HG03354 (cell line): ENCODE data around the gene ZNF337.
"Not testable (repeated sequence)": the region's sequence is repeated elsewhere in the genome, so short reads cannot be mapped to it uniquely, and the experiment has no call there.

Experiments
- ATAC-seq: cut with Tn5 transposase; IDR thresholded peaks from one replicate; pipeline ENCODE4 v1.9.1; 2021; ENCODE audit warnings: mild to moderate bottlenecking; ENCODE audit not compliant: unreplicated experiment, poor library complexity, severe bottlenecking

Gene ZNF337

DNA sequence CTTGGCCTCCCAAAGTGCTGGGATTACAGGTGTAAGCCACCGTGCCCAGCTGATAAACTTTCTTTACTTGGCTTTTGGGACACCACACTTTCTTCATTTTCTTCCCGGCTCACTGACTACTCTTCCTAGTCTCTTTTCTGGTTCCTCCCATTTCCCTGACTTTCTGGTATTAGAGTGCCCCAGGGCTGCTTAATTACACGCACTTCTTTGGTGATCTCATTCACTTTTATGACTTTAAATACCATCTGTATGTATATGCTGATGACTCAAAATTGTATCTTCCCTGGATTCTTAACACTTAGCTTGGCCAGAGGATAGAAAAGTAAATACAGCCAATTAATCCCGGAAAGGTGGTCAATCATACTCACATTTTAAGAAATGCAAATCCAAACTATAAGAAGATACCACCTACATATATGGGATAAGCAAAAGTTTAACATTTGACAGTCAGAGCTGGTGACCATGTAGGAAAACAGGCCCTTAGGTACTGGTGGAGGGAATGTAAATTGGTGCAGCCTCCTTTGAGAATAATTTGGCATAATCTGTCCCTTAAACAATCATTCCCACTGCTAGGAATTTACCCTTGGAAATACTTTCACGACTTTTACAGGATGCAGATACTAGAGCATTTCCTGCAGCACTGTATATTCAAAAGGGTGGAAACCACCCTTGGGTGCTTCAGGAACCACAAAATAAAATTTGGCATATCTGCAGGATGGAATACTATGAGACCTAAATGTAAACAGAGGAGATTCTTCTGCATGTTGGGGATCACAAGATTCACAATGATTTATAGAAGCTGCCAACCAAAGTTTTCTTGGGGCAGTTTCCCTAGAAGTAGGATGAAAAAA, 63.5 kb downstream of the ZNF337 start:
- ATAC-seq, result no peak

DNA sequence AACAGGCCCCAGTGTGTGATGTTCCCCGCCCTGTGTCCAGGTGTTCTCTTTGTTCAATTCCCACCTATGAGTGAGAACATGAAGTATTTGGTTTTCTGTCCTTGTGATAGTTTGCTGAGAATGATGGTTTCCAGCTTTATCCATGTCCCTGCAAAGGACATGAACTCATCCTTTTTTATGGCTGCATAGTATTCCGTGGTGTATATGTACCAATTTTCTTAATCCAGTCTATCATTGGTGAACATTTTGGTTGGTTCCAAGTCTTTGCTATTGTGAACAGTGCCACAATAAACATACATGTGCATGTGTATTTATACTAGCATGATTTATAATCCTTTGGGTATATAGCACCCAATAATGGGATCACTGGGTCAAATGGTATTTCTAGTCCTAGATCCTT, 66.0 kb downstream of the ZNF337 start:
- not testable (repeated sequence) for ATAC-seq

DNA sequence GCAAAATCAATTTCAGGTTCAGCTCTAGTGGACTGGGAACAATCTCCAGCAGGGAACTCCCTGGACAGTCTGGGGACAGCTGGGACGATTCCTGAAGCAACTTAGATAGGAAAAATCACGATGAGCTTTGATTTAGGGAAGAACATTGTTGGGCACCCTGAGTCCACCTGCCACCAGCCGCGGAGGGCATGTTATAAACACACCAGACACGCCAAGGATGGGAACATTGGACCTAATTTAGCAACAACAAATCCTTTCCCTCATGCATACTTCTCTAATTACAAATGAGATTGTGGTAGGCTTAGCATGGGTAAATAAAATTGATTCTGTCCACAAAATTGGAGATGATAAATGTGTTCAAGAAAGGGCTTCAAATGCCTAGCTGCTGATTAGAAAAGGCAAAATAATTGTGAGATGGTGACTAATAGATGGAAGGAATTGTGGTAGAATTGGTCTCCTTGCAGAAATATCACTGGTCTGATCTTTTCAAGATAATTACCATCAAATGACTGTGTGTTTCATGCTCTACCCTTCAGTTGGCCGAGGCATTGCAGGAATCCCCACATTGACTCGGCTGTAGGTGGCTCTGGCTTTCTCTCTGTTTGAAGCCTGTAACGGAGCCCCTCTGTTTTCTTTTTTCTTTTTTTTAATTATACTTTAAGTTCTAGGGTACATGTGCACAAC, 66.7 kb downstream of the ZNF337 start:
- ATAC-seq, result no peak

DNA sequence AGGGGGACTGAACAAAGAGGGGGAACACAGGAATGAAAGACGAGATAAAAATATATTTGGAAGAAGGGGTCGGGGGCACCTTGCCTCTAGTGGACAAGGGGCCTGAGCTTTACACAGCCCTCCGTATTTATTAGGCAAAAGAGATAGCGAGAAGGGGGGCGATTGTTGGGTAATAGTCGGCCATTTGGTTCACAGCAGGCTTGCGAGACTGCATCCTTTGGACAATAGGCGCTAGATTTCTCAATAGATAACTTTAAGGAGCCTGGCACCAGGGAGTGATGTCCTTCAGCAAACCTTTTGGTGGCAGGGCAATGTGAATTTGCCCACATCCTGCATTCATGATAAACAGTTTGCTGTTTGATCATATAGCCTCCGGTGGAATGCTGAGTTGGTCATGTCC, 69.9 kb downstream of the ZNF337 start:
- no peak for ATAC-seq

DNA sequence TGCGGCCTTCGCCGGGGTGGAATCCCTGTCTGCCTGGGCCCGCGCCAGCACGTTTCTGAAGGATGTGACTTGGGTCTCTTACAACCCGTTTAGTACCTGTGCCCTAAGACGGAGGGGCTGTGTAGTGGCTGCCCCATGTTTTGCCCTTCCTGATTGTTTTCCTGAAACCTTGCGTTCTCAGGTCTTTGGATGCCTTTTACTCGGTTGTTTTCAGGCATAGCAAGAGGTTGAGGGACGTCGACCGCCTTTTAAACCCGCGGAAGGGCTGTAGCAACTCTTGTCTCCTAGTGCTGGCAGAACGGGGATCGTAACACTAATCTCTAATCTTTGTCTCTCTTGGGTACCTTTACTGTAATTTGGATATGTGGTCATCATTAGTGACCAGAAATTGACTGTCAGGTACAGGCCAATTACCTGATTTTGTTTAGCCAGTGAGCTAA, 72.1 kb downstream of the ZNF337 start:
- no peak for ATAC-seq
